ENCODE data around the gene NDUFB10. TPM values are rescaled to one million over a fixed set of nuclear protein-coding genes. Genes with fewer than 3 reads are reported as not detected.

The NDUFB10 gene
- total RNA-seq, 2 donors from 2014 or later = 39.2 to 86.1 TPM

GRCh38 chr16:2002406-2003230 lies 43.3 kb downstream of the NDUFB10 start:
- Histone ChIP-seq H3K4me3 (no peak overlapping the region), H3K9me3 (no peaks in the 10 kb centered on the region), H3K27ac (no peak overlapping the region), H3K4me1 (peaks cover 45% of the 10 kb centered on the region), H3K27me3 (no peaks in the 10 kb centered on the region), H3K36me3 (replicated peaks in 1 of 2; ENCODE audit: insufficient read depth in 1 of 2, low read depth in 2 of 2) (peaks cover 33% of the 10 kb centered on the region in 2 donors)
- intact Hi-C loops (cut with DNase I) = no loop called here
- WGBS, 2 donors = 86 to 94% methylated on average over 9 to 46 of the region's 47 CpGs
- DNase-seq (peak in 1 of 4 donors; percentile 12), ATAC-seq (no peak)
- TF ChIP-seq, protein P1, sequence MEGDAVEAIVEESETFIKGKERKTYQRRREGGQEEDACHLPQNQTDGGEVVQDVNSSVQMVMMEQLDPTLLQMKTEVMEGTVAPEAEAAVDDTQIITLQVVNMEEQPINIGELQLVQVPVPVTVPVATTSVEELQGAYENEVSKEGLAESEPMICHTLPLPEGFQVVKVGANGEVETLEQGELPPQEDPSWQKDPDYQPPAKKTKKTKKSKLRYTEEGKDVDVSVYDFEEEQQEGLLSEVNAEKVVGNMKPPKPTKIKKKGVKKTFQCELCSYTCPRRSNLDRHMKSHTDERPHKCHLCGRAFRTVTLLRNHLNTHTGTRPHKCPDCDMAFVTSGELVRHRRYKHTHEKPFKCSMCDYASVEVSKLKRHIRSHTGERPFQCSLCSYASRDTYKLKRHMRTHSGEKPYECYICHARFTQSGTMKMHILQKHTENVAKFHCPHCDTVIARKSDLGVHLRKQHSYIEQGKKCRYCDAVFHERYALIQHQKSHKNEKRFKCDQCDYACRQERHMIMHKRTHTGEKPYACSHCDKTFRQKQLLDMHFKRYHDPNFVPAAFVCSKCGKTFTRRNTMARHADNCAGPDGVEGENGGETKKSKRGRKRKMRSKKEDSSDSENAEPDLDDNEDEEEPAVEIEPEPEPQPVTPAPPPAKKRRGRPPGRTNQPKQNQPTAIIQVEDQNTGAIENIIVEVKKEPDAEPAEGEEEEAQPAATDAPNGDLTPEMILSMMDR (IDR thresholded peaks at IDR 0.05) = no peak
- TF ChIP-seq POLR2A (IDR thresholded peaks at IDR 0.05) = no peak

DNA sequence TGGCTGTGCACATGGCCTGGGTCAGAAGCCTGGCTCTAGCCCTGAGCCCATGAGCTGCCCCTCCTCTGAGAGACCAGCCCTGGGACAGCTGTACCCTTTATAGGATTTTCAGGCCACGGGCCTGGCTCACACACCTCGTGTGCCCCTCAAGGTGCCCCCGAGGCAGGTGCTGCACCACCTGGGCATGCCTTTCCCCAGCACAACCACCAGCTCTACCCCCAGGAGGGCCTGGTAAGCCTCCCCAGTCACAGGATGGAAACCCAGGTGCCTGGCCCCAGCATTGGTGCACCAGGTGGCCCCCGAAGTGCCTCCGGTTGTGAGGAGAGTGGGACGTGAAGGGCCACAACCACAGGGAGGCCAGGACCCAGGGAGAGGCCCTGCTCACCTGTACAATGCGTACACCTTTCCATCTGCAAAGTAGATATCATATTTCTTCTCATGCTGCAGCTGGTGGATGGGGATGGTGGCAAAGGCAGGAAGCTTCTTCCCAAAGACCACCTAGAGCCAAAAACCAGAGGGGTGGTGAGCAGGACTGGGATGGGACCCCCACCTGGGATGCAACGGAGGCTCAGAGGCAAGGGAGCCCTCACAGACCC lies 44.0 kb downstream of the NDUFB10 start:
- Histone ChIP-seq H3K27me3 (no peaks in the 10 kb centered on the region), H3K36me3 (replicated peaks in 1 of 2; ENCODE audit: insufficient read depth in 1 of 2, low read depth in 2 of 2) (peaks cover 27 to 33% of the 10 kb centered on the region in 2 donors), H3K27ac (peak overlapping the region in 1 of 4 donors; percentile 72), H3K9me3 (no peaks in the 10 kb centered on the region), H3K4me3 (no peak overlapping the region), H3K4me1 (peaks cover 52% of the 10 kb centered on the region)
- intact Hi-C loops (cut with DNase I) = no loop called here
- ATAC-seq (no peak), DNase-seq (no peak)
- TF ChIP-seq, protein P1 (IDR thresholded peaks at IDR 0.05) = no peak
- no peak for TF ChIP-seq POLR2A (IDR thresholded peaks at IDR 0.05)
- 51 to 66% methylated on average over 6 to 8 of the region's 8 CpGs for WGBS, 2 donors

DNA sequence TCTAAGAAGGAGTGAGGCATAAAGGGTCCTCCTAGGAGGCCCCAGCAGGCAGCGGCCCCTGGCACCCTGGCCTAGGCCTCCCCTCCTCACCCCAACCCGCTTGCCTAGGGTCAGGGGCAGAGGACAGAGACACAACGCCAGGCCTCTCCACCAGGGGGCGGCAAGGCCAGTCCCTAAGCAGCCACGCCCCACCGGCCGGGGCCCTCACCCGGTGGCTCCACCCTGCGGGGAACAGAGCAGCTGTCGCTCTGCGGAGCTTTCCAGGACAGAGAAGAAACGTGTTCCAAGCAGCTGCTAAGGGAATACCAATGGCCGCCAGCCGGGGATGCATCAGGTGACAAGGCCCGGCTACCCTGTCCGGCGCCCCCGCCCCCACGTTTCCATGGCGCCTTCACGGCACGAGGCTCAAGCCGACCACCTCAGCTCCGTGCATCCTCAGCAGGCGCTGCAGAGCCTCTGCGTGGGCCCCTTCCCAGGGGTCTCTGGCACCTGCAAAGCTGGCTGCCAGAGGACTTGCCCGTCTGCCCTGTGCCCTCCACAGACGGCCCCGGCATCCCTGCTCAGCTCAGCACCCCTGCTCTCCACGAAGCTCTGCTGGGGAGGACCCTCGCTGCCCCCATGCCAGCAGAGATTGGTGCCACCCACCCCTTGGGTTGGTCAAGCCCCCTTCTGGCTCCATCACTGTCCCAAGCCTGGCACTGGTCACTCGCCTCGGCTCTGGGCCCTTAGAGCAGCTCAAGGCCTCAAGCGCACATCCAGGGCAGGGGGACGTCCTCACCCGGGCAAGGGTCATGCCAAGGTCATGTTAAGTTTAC lies 44.7 kb downstream of the NDUFB10 start:
- DNase-seq = peak; percentile 96 to 98 (median 97)
- Histone ChIP-seq H3K4me3 (no peak overlapping the region), H3K27ac (peak overlapping the region; percentile 61 to 83 (median 75)), H3K36me3 (replicated peaks in 1 of 2; ENCODE audit: insufficient read depth in 1 of 2, low read depth in 2 of 2) (peaks cover 26% of the 10 kb centered on the region in 2 donors), H3K4me1 (peaks cover 58% of the 10 kb centered on the region), H3K27me3 (no peaks in the 10 kb centered on the region), H3K9me3 (no peaks in the 10 kb centered on the region)
- no peak for TF ChIP-seq POLR2A (IDR thresholded peaks at IDR 0.05)
- TF ChIP-seq, protein P1 (IDR thresholded peaks at IDR 0.05) = peak; percentile 89 to 98 (median 95)
- 18 to 46% methylated on average over 12 to 34 of the region's 36 CpGs for WGBS, 2 donors
- ATAC-seq = peak; percentile 89
- intact Hi-C loops (cut with DNase I) = no loop called here

DNA sequence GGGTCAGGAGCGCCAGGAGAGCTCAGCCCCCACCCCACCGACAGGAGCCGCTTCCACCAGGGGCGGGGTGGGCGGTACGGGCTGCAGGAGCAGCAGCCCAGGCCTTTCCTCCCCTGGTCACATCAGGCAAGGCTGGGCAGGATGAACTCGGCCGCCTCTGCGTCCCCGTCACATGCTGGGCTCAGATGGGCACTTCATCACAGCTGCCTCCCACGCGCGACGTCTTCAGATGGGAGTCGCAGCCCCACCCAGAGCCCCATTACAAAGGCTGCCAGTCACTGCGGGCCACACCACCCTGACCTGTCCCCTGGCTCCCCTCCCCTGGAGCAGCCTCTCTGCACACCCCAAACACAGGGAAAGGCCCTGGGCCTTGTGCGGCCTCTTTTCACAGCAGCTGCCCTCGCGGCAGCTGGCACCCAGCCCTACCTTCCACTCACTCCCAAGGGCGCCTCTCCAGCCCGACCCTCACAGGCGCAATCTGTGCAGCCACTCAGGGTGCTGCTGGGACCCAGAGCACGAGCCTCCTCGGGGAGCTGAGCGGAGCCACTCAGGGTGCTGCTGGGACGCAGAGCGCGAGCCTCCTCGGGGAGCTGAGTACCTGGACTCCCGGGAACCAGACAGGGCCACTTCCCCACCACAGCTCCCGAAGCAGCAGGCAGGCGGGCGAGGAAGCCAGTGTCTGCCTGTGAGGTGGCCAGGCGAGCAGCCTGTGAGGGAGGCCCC lies 45.6 kb downstream of the NDUFB10 start:
- no peak overlapping the region for H3K4me3 ChIP-seq
- peaks cover 17% of the 10 kb centered on the region in 2 donors for H3K36me3 ChIP-seq (replicated peaks in 1 of 2; ENCODE audit: insufficient read depth in 1 of 2, low read depth in 2 of 2)
- peak in 2 of 4 donors; percentile 12 to 46 for DNase-seq
- H3K9me3 ChIP-seq = no peaks in the 10 kb centered on the region
- 60 to 83% methylated on average over 1 to 21 of the region's 34 CpGs for WGBS, 2 donors
- H3K4me1 ChIP-seq = peaks cover 58% of the 10 kb centered on the region
- ATAC-seq = no peak
- H3K27me3 ChIP-seq = no peaks in the 10 kb centered on the region
- intact Hi-C loops (cut with DNase I) = no loop called here
- H3K27ac ChIP-seq = peak overlapping the region in 3 of 4 donors; percentile 61 to 83 (median 72)
- TF ChIP-seq, protein P1 (IDR thresholded peaks at IDR 0.05) = no peak
- TF ChIP-seq POLR2A (IDR thresholded peaks at IDR 0.05) = no peak

Data from body of pancreas (tissue), 4 donors.